GM19238 (cell line): ENCODE results near the gene YEATS2.

Experiments used
- DNase-seq: peaks from one replicate; pipeline ENCODE4 v3.0.0; 2011; ENCODE audit warnings: low spot score; ENCODE audit not compliant: insufficient read length

The YEATS2 gene

DNA sequence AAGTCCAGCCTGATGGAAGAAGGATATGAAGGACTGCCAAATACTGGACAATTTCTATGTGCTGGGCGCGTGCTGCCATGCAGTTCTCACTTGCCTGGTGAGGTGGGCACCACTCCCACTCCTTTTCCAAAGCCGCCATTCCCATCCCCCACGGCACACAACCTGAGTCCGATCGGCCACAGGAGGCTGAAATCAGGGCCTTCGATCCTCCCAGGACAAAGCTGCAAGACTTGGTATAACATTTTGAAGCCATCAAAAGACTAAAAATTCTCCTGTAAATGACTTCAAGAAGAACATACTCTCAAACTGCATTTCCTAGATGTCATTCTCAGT lies 130.9 kb downstream of the YEATS2 start:
- no peak for DNase-seq

- no peak for DNase-seq
Measured at GRCh38 chr3:183829466-183829865, 131.9 kb downstream of the YEATS2 start.

GRCh38 chr3:183830187-183830586 lies 132.6 kb downstream of the YEATS2 start:
- no peak for DNase-seq

GRCh38 chr3:183833516-183833915 lies 135.9 kb downstream of the YEATS2 start:
- no peak for DNase-seq

GRCh38 chr3:183837390-183837789 lies 139.8 kb downstream of the YEATS2 start:
- no peak for DNase-seq

GRCh38 chr3:183837894-183838293 lies 140.3 kb downstream of the YEATS2 start:
- no peak for DNase-seq

- DNase-seq, result no peak
Measured at GRCh38 chr3:183839751-183840150, 142.2 kb downstream of the YEATS2 start.

GRCh38 chr3:183844606-183845005 lies 147.0 kb downstream of the YEATS2 start:
- no peak for DNase-seq

DNA sequence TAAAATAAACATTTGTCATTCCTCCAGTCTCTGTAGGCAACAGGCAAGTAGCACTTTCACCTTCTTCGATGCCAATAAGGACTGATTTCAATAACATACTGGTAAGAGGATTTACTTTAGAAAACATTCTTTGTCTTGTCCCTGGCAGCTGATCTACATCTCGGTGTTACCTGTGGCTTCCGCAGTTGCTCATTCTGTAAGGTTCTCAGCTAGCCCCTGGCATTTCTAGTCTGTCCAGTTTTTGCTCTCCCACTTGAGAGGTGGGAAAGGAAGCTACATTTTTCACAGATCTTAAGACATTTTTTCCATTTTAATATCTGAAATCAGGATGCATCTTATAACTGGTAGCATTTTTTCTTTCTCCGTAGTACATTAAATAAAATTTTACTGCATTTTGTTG lies 147.5 kb downstream of the YEATS2 start:
- DNase-seq, result no peak

GRCh38 chr3:183845608-183846288 lies 148.2 kb downstream of the YEATS2 start:
- no peak for DNase-seq

- DNase-seq, result no peak
Measured at GRCh38 chr3:183854318-183855035, 156.9 kb downstream of the YEATS2 start.

- DNase-seq, result no peak
Measured at GRCh38 chr3:183857863-183858262, 160.3 kb downstream of the YEATS2 start.
